ENCODE measurements around the gene TMSB10. TPM values are rescaled to one million over a fixed set of nuclear protein-coding genes. Genes with fewer than 3 reads are reported as not detected.
"Not testable (repeated sequence)": the region's sequence is repeated elsewhere in the genome, so short reads cannot be mapped to it uniquely, and the experiment has no call there.

The TMSB10 gene
- polyA plus RNA-seq, 4 donors: 1,047 to 3,566 (median 2,651) TPM

DNA sequence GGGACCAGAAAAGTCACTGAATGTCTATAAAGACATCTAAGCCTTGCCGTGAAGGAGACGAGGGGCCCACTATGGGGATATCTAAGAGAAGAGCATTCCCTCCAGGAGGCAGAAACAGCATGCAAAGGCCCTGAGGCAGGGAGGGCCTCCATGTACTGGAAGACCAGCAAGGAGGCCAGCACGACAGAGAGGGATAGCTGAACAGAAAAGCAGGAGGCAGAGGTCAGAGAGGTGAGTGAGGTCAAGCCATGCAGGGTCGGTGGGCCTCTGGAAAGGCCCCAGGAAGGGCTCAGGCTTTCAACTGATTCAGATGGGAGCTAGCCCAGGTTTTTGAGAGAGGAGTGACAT lies 30.3 kb upstream of the TMSB10 start:
- Histone ChIP-seq H3K9me3 (ENCODE audit: control insufficient read depth in 2 of 2, insufficient read depth in 1 of 2, low read depth in 1 of 2, low read length in 1 of 2) (no peaks in the 10 kb centered on the region), H3K27ac (ENCODE audit: low read depth in 1 of 3, low read length in 2 of 3) (no peak overlapping the region), H3K36me3 (ENCODE audit: control insufficient read depth in 3 of 3, insufficient read depth in 2 of 3, low read depth in 1 of 3, low read length in 3 of 3) (peaks cover 0 to 8% (median 0%) of the 10 kb centered on the region in 3 donors), H3K4me3 (ENCODE audit: low read depth in 1 of 3, low read length in 3 of 3) (no peak overlapping the region), H3K4me1 (ENCODE audit: control insufficient read depth in 3 of 3, insufficient read depth in 2 of 3, low read depth in 1 of 3, low read length in 2 of 3) (no peaks in the 10 kb centered on the region), H3K27me3 (ENCODE audit: control insufficient read depth in 3 of 3, insufficient read depth in 3 of 3, low read length in 3 of 3) (peaks cover 0 to 3% (median 0%) of the 10 kb centered on the region in 3 donors)
- 71 to 84% (median 83%) methylated on average over 4 of the region's 4 CpGs for WGBS, 3 donors
- no peak for FAIRE-seq
- no peak for DNase-seq

DNA sequence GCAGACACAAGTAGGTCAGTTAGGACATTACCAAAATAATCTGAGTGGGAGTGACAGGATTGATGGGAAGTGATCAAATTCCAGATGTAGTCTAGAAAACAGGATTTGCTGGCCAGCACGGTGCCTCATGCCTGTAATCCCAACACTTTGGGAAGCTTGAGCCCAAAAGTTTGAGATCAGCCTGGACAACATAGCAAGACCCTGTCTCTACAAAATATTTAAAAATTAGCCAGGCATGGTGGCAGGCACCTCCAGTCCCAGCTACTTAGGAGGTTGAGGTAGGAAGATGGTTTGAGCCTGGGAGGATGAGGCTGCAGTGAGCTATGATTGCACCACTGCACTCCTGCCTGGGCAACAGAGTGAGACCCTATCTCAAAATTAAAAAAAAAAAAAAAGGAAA lies 29.8 kb upstream of the TMSB10 start:
- H3K4me1 ChIP-seq (ENCODE audit: control insufficient read depth in 3 of 3, insufficient read depth in 2 of 3, low read depth in 1 of 3, low read length in 2 of 3); FAIRE-seq; H3K36me3 ChIP-seq (ENCODE audit: control insufficient read depth in 3 of 3, insufficient read depth in 2 of 3, low read depth in 1 of 3, low read length in 3 of 3); H3K4me3 ChIP-seq (ENCODE audit: low read depth in 1 of 3, low read length in 3 of 3); H3K27ac ChIP-seq (ENCODE audit: low read depth in 1 of 3, low read length in 2 of 3); DNase-seq; H3K9me3 ChIP-seq (ENCODE audit: control insufficient read depth in 2 of 2, insufficient read depth in 1 of 2, low read depth in 1 of 2, low read length in 1 of 2); H3K27me3 ChIP-seq (ENCODE audit: control insufficient read depth in 3 of 3, insufficient read depth in 3 of 3, low read length in 3 of 3): not testable (repeated sequence)
- 88 to 93% (median 93%) methylated on average over 1 of the region's 1 CpG for WGBS, 3 donors

DNA sequence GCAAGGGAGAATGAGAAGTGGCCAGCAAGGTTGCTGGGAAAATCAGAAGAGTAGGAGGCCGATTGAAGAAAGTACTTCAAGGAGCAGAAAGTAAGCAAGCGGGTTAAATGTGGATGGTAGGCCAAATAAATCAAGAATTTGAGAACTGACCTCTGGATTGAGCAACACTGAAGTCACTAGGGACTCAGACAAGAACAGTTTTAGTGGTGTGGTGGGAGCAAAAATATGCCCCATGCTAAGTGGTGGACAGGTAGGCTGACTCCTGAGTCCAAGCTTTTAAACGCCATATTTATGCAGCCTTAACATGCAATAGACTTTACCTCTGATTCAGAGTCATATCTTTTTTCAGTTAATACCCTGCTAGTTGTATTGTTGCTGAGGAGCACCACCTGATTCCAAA lies 29.1 kb upstream of the TMSB10 start:
- Histone ChIP-seq H3K4me1 (ENCODE audit: control insufficient read depth in 3 of 3, insufficient read depth in 2 of 3, low read depth in 1 of 3, low read length in 2 of 3) (no peaks in the 10 kb centered on the region), H3K4me3 (ENCODE audit: low read depth in 1 of 3, low read length in 3 of 3) (no peak overlapping the region), H3K27ac (ENCODE audit: low read depth in 1 of 3, low read length in 2 of 3) (no peak overlapping the region), H3K36me3 (ENCODE audit: control insufficient read depth in 3 of 3, insufficient read depth in 2 of 3, low read depth in 1 of 3, low read length in 3 of 3) (peaks cover 0 to 5% (median 0%) of the 10 kb centered on the region in 3 donors), H3K9me3 (ENCODE audit: control insufficient read depth in 2 of 2, insufficient read depth in 1 of 2, low read depth in 1 of 2, low read length in 1 of 2) (no peaks in the 10 kb centered on the region), H3K27me3 (ENCODE audit: control insufficient read depth in 3 of 3, insufficient read depth in 3 of 3, low read length in 3 of 3) (peaks cover 0 to 12% (median 0%) of the 10 kb centered on the region in 3 donors)
- no peak for DNase-seq
- WGBS, 3 donors: 88 to 94% (median 89%) methylated on average over 3 of the region's 3 CpGs
- no peak for FAIRE-seq

DNA sequence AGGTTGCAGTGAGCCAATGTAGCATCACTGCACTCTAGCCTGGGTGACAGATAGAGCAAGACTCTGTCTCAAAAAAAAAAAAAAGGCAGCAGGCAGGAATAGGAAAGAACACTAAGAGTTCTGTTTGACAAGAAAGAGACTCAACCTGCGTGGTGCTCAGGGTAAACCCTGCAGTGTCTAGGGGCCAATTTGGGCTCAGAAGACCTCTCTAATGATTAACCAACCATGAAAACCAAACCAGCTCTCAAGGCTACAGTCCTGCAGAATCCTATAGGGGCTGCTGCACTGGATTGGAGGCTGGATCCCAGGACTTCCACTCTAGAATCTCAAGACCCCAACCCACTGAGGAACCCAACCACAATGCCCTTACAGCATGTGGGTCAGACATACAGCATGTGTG lies 27.0 kb upstream of the TMSB10 start:
- DNase-seq (no peak), FAIRE-seq (no peak)
- Histone ChIP-seq H3K36me3 (ENCODE audit: control insufficient read depth in 3 of 3, insufficient read depth in 2 of 3, low read depth in 1 of 3, low read length in 3 of 3) (peaks cover 0 to 5% (median 0%) of the 10 kb centered on the region in 3 donors), H3K9me3 (ENCODE audit: control insufficient read depth in 2 of 2, insufficient read depth in 1 of 2, low read depth in 1 of 2, low read length in 1 of 2) (no peaks in the 10 kb centered on the region), H3K27me3 (ENCODE audit: control insufficient read depth in 3 of 3, insufficient read depth in 3 of 3, low read length in 3 of 3) (peaks cover 0 to 17% (median 0%) of the 10 kb centered on the region in 3 donors), H3K4me1 (ENCODE audit: control insufficient read depth in 3 of 3, insufficient read depth in 2 of 3, low read depth in 1 of 3, low read length in 2 of 3) (no peaks in the 10 kb centered on the region), H3K27ac (ENCODE audit: low read depth in 1 of 3, low read length in 2 of 3) (no peak overlapping the region), H3K4me3 (ENCODE audit: low read depth in 1 of 3, low read length in 3 of 3) (no peak overlapping the region)
- WGBS, 3 donors: 27 to 53% (median 32%) methylated on average over 1 of the region's 1 CpG

DNA sequence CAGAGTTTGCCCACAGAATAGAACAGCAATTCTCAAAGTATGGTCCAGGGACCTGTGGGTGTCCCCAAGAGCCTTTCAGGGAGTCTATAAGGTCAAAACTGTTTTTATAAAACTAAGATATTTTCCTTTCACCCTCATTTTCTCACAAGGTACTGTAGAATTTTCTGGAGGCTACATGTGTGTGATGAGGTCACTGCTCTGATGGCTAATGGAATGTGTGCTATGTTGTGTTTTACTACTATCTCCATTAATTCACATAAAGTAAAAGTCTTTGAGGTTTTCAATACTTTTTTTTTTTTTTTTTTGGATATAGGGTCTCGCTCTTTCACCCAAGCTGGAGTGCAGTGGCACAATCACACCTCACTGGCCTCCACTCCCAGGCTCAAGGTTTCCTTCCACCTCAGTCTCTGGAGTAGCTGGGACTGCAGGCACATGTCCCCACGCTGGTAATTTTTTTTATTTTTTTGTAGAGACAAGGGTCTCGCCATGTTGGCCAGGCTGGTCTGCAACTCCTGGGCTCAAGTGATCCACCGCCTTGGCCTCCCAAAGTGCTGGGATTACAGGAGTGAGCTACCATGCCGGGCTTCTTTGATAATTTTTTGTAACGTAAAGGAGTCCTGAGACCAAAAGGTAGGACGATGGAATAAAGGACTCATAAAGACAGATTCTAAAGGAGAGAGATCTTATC lies 26.4 kb upstream of the TMSB10 start:
- 41 to 61% (median 60%) methylated on average over 7 of the region's 7 CpGs for WGBS, 3 donors
- H3K4me3 ChIP-seq (ENCODE audit: low read depth in 1 of 3, low read length in 3 of 3): peak overlapping the region in 1 of 3 donors; percentile 73
- peak overlapping the region in 1 of 3 donors; percentile 38 for H3K27ac ChIP-seq (ENCODE audit: low read depth in 1 of 3, low read length in 2 of 3)

DNA sequence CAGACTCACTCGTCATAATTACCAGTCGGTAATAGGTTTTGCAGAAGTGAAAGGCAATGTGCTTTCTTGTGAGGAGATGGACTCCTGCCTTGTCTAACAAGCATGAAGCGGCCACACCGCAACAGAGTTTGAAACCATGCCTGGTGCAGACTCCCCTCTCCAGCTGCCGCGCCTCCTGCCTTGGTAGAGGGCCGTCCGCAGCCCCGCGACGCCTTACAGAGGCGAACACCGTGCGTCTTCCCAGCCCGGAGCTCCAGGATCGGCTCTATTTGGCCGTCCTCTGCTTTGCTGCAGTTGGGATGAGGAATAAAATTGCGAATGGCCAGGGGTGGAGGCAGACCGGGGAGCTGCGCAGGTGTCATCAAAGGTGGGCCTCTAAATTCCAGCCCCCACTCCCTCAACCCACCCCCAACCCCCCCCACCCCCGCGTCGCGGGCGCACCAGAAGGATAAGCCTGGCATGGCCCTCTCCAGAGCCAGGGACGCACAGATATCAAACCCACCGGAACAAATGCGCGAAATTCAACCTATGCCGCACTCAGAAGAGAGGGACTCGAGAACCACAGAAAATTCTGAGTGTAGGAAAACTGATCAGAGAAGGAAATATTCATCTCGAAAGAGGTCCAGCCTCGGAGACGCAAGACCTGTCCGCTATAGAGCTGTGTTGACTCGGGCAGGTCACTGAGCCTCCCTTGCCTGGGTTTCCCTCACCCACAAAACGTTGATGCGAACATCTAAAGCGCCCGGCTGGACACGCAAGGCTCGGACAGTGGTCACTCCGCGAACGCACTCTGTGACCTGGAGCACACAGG lies 25.7 kb upstream of the TMSB10 start:
- WGBS, 3 donors: 2 to 7% (median 6%) methylated on average over 45 of the region's 45 CpGs
- Histone ChIP-seq H3K4me1 (ENCODE audit: control insufficient read depth in 3 of 3, insufficient read depth in 2 of 3, low read depth in 1 of 3, low read length in 2 of 3) (no peaks in the 10 kb centered on the region), H3K9me3 (ENCODE audit: control insufficient read depth in 2 of 2, insufficient read depth in 1 of 2, low read depth in 1 of 2, low read length in 1 of 2) (no peaks in the 10 kb centered on the region), H3K27me3 (ENCODE audit: control insufficient read depth in 3 of 3, insufficient read depth in 3 of 3, low read length in 3 of 3) (peaks cover 0 to 17% (median 0%) of the 10 kb centered on the region in 3 donors), H3K36me3 (ENCODE audit: control insufficient read depth in 3 of 3, insufficient read depth in 2 of 3, low read depth in 1 of 3, low read length in 3 of 3) (no peaks in the 10 kb centered on the region), H3K27ac (ENCODE audit: low read depth in 1 of 3, low read length in 2 of 3) (peak overlapping the region in 1 of 3 donors; percentile 49), H3K4me3 (ENCODE audit: low read depth in 1 of 3, low read length in 3 of 3) (peak overlapping the region; percentile 20 to 73 (median 61))
- DNase-seq (peak; percentile 30 to 51), FAIRE-seq (no peak)

More for the DNA sequence above, 26.4 kb upstream of the TMSB10 start:
- no peak for DNase-seq
- no peak for FAIRE-seq
- H3K27me3 ChIP-seq (ENCODE audit: control insufficient read depth in 3 of 3, insufficient read depth in 3 of 3, low read length in 3 of 3): peaks cover 0 to 17% (median 0%) of the 10 kb centered on the region in 3 donors
- no peaks in the 10 kb centered on the region for H3K4me1 ChIP-seq (ENCODE audit: control insufficient read depth in 3 of 3, insufficient read depth in 2 of 3, low read depth in 1 of 3, low read length in 2 of 3)
- H3K36me3 ChIP-seq (ENCODE audit: control insufficient read depth in 3 of 3, insufficient read depth in 2 of 3, low read depth in 1 of 3, low read length in 3 of 3): peaks cover 0 to 5% (median 0%) of the 10 kb centered on the region in 3 donors
- H3K9me3 ChIP-seq (ENCODE audit: control insufficient read depth in 2 of 2, insufficient read depth in 1 of 2, low read depth in 1 of 2, low read length in 1 of 2): no peaks in the 10 kb centered on the region

DNA sequence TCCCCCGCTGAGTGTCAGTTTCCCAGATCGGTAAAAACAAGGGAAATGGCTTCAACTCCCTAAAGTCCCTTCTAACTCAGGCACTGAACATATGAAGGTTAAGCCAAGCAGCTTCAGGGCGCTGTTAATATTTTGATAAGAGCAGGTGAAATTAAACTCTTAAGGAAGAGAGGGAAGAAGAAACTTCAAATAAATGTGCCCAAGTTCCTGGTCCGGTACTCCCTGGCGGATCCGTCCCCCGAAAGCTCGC lies 25.1 kb upstream of the TMSB10 start:
- peak overlapping the region in 1 of 3 donors; percentile 49 for H3K27ac ChIP-seq (ENCODE audit: low read depth in 1 of 3, low read length in 2 of 3)
- H3K36me3 ChIP-seq (ENCODE audit: control insufficient read depth in 3 of 3, insufficient read depth in 2 of 3, low read depth in 1 of 3, low read length in 3 of 3): no peaks in the 10 kb centered on the region
- H3K27me3 ChIP-seq (ENCODE audit: control insufficient read depth in 3 of 3, insufficient read depth in 3 of 3, low read length in 3 of 3): peaks cover 0 to 17% (median 0%) of the 10 kb centered on the region in 3 donors
- peak overlapping the region; percentile 61 to 73 (median 72) for H3K4me3 ChIP-seq (ENCODE audit: low read depth in 1 of 3, low read length in 3 of 3)
- 0 to 1% (median 0%) methylated on average over 8 of the region's 8 CpGs for WGBS, 3 donors
- FAIRE-seq (no peak), DNase-seq (no peak)
- no peaks in the 10 kb centered on the region for H3K4me1 ChIP-seq (ENCODE audit: control insufficient read depth in 3 of 3, insufficient read depth in 2 of 3, low read depth in 1 of 3, low read length in 2 of 3)
- H3K9me3 ChIP-seq (ENCODE audit: control insufficient read depth in 2 of 2, insufficient read depth in 1 of 2, low read depth in 1 of 2, low read length in 1 of 2): no peaks in the 10 kb centered on the region

DNA sequence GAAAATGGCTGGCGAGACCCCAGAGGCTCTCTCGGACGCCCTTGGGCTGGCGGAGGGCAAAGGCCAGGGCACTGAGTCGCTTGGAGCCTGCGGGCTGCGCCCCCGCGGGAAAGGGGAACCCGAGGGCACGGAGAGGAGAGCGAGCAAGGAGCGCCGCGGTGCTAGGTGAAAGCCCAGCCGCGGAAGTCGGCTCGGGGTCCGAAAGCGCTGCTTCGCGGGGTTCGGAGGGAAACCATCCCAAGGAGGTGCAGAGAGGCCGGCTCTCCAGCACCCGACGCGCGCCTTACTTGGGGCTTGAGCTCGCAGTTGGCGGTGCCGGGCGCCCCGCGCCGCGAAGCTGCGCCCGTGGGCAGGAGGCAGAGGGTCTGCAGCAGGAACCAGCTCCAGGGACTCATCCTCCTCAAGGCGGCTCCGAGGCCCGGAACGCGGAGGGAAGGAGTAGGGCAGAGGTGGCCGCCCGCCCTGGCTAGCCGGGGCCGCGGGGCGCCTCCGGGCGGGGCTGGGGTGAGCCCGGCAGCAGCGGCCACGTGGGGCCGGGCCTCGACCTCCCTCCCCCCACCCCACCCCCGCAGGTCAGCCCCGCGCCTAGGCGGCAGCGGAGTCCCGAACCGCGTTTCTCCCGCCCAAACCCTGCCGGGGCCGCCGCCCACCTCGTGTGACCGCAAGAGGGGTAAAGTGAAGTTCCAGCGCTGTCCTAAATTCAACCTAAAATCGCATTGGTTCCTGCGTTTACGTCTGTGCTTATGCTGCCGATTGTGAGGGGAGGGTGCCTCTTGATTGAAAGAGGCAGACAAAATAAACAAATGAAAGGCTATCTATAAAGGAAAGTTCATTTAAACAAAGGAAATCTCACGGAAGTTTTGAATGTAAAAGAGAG lies 24.6 kb upstream of the TMSB10 start, which contains the start of gene TRABD2A:
Gene TRABD2A, minus strand, starts transcription at position 440 of the 877 bp plus-strand sequence. Its CDS starts 45 bp downstream, at position 395.
- peak within 1 kb of the TSS; percentile 61 to 73 (median 72) for H3K4me3 ChIP-seq (ENCODE audit: low read depth in 1 of 3, low read length in 3 of 3)
- DNase-seq: peak; percentile 38 to 64

More for the DNA sequence above, 24.6 kb upstream of the TMSB10 start, which contains the start of gene TRABD2A:
- Histone ChIP-seq H3K9me3 (ENCODE audit: control insufficient read depth in 2 of 2, insufficient read depth in 1 of 2, low read depth in 1 of 2, low read length in 1 of 2) (no peaks in the 10 kb centered on the region), H3K27me3 (ENCODE audit: control insufficient read depth in 3 of 3, insufficient read depth in 3 of 3, low read length in 3 of 3) (peaks cover 0 to 17% (median 0%) of the 10 kb centered on the region in 3 donors), H3K4me1 (ENCODE audit: control insufficient read depth in 3 of 3, insufficient read depth in 2 of 3, low read depth in 1 of 3, low read length in 2 of 3) (no peaks in the 10 kb centered on the region), H3K27ac (ENCODE audit: low read depth in 1 of 3, low read length in 2 of 3) (peak within 1 kb of the TSS; percentile 2 to 49 (median 32)), H3K36me3 (ENCODE audit: control insufficient read depth in 3 of 3, insufficient read depth in 2 of 3, low read depth in 1 of 3, low read length in 3 of 3) (no peaks in the 10 kb centered on the region)
- 0 to 1% (median 1%) methylated on average over 76 to 77 of the region's 77 CpGs for WGBS, 3 donors
- FAIRE-seq: no peak
